HCEC 1CT (cell line): ENCODE measurements around the gene TMOD2.
A peak's percentile ranks its signal among the peaks of the same experiment; 100 is the strongest.
"Not testable (repeated sequence)": the region's sequence is repeated elsewhere in the genome, so short reads cannot be mapped to it uniquely, and the experiment has no call there.

Experiments
- DNase-seq: peaks from one replicate; pipeline ENCODE4 v3.0.0-alpha.2; 2017

Gene TMOD2

GRCh38 chr15:51775967-51776816, 24.8 kb downstream of the TMOD2 start:
- DNase-seq: peak; percentile 34

DNA sequence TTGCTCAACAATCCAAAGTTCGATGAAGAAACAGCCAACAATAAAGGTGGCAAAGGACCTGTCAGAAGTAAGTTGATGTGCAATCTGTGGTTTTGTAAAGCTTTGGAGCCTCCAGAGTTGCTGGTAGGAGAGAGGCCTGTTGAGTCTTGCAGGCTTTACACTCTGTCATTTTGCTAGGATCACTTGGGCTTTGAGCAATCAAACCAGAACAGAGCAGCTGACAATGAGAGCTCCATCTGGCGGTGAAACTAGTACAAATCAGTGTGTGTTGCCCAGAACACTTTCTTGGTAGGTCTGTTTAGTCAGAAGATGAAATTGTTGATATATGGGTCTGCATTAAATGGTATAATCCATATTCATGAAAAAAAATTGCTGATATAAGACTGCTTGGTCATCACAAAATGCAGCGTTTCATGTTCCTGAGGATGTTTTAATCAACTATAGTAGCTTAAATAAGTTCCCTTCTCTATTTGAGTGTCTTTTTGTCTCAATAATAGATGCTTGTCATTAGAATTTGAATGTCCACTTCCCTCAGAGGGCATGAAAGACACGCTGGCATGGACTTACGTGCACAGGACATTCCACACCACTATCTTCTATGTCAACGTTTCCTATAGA, 25.7 kb downstream of the TMOD2 start:
- DNase-seq: peak; percentile 73

DNA sequence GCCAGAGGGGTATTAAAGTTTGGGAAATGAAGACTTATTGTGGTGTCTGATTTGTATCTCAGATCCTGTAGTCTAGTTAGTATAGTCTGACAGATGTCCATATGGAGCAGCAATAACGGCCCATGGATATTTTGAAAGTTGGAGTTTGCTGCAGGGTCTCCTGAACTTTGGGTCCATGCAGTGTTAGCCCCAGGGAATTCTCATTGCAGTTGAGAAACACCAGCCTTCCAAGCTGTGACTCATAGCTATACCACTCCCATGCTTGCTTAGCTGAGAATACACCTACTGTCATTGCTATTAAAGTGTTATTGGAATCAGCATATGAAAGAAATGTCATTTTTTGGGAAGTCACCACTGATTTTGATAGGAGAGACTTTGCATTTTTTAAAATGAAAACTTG, 29.2 kb downstream of the TMOD2 start:
- DNase-seq: no peak

GRCh38 chr15:51781506-51781905, 30.1 kb downstream of the TMOD2 start:
- DNase-seq: no peak

DNA sequence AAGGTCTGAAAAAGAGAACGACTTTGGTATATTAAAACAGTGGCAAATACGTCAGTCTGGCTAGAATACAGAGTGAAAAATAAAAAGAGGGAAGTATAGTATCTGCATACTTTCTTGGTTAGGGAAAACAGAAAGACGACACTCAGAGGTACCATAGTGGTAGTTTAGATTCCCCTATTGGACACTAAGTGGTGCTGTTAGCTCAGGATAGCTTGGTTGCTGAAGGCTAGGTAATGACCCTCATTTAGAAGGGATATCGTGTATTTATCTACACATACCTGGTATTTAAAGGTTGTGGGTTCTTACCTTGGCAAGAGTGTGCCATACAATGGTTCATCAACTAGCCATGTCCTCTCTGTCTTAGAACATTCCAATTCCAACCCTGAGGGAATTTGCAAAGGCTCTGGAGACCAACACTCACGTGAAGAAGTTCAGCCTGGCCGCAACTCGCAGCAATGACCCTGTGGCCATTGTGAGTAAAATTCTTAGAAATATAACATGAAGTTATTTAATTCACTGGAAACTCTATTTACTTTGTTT, 31.0 kb downstream of the TMOD2 start:
- DNase-seq: no peak

DNA sequence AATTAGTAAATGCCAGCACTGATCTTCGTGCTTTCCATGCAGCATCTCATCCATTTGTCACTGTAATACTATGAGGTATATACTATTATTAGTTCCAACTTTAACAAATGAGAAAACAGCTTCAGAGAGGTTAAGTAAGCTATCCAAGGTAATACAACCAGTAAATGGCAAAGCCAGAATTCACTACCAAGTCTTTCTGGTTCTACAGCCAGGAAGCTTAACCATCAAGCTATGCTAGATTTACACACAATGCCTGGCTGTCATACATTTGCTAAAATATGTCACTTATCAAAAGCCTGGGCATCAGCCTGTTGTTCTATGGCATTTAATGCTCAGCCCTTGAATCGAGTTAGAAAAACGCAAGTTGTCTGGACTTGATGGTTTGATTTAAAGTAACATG, 32.6 kb downstream of the TMOD2 start:
- DNase-seq: no peak

DNA sequence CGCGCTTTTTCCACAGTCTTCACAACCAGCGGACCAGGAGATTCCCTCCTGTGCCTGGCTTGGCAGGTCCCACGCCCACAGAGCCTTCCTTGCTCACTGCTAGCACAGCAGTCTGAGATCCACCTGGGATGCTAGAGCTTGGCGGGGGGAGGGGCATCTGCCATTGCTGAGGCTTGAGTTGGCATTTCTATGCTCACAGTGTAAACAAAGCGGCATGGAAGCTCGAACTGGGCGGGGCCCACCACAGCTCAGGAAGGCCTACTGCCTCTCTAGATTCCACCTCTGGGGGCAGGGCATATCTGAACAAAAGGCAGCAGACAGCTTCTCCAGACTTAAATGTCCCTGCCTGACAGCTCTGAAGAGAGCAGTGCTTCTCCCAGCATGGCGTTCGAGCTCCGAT, 35.7 kb downstream of the TMOD2 start:
- not testable (repeated sequence) for DNase-seq

DNA sequence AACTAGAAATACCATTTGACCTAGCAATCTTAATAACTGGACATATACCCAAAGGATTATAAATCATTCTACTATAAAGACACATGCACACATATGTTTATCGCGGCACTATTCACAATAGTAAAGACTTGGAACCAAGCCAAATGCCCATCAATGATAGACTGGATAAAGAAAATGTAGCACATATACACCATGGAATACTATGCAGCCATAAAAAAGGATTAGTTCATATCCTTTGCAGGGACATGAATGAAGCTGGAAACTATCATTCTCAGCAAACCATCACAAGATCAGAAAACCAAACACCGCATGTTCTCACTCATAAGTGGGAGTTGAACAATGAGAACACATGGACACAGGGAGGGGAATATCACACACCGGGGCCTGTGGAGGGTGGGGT, 41.1 kb downstream of the TMOD2 start:
- not testable (repeated sequence) for DNase-seq

DNA sequence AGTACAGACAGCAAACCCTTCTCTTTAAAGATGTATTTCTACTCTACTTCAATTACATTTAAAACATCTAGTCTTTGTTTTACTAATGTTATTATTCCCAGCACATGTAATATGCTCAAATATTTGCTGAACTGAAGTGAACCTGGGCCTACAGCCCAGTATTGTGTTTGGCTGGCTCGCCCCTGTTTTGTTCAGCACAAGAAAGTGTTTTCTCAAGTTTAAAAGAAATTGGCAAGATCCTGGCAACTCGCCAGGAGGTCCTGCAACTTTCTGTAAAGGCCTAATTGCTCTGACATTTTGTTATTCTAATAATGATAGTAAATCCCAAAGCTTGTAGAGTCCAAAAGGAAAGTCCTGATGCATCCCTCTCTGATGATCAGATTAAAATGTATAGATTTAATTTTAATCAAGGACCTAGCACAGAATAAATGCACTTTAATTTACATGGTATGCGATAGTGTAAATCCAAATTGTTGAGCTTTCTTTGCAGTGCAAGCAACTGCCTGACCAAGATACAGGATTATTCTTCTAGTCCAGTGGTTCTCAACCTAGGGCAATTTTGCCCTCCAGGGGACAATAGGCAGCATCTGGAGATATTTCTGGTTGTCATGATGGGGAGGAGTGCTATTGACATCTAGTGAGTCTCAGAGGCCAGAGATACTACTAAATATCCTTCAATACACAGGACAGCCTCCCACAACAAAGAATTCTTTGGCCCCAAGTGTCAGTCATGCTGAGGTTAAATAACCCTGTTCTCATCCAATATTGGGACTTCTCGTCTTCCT, 42.3 kb downstream of the TMOD2 start:
- no peak for DNase-seq

DNA sequence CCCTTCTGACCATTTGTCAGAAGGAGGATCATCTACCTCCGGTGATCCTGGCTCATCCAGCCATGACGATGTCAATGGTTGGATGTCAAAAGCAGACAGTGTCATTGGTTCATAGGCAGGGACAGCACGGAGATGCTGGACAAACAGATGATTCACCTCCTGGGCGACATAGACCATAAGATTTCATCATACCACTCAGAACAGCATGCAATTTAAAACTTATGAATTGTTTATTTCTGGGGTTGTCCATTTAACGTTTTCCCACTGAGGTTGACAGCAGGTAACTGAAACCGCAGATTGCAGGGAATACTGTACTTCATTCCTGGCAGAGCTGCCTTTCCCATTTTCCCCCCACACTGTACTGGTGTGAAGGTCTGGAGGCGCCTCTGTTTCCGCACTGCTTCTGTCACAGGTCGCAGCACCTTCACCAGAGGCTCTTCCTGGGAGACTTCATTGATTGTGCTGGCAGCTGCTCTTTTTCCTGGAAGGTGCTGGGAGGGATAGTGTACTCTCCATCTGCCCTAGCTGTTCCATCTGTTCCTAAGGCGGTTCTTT, 45.5 kb downstream of the TMOD2 start:
- peak; percentile 24 for DNase-seq

- no peak for DNase-seq
These were observed 46.9 kb downstream of the TMOD2 start for GRCh38 chr15:51798281-51798680.

- DNase-seq: no peak
These were observed 48.2 kb downstream of the TMOD2 start for GRCh38 chr15:51799282-51800252.

DNA sequence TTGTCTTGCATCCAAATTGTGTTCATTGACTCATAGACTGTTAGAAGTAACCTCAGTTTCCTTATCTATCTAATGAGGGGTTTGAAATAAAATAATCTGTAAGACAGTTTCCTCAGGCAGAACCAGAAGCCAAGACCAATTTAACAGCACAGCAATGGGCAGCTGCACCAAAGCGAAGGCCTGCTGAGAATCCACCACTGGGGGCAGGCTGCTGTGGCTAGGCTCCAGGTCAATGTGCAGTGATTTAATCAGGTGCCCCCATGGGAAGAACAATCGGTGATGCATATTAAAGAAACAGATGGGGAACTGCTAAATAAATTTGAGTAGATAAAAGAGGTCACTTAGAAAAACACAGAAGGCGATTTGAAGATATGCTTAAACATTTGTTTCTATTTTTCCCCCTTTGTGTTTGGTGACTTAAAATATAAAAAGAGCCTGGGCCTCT, 50.0 kb downstream of the TMOD2 start:
- DNase-seq: peak; percentile 32

DNA sequence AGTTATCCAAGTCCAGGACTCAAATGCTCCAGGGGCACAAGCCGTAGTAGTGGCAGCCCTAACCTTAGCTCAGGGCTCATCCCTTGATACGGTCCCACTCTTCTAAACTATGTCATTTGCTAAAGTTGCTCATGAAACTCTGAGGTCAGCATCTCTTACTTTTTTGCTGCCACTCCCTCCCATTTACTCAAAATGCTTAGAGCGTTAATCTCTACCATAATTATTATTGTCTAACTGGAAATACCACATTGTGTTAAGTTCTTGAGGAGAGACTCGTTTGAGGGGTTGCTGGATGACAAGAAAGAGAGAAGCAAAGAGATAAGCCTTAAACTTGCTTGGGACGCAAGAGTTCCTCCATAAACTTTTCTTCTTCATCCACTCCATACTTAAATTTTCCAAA, 51.2 kb downstream of the TMOD2 start:
- DNase-seq: no peak

- DNase-seq: peak; percentile 9
These were observed 52.6 kb downstream of the TMOD2 start for GRCh38 chr15:51803965-51804364.

- no peak for DNase-seq
These were observed 54.7 kb downstream of the TMOD2 start for GRCh38 chr15:51806123-51806522.

- no peak for DNase-seq
These were observed 58.1 kb downstream of the TMOD2 start for GRCh38 chr15:51809457-51809856.

DNA sequence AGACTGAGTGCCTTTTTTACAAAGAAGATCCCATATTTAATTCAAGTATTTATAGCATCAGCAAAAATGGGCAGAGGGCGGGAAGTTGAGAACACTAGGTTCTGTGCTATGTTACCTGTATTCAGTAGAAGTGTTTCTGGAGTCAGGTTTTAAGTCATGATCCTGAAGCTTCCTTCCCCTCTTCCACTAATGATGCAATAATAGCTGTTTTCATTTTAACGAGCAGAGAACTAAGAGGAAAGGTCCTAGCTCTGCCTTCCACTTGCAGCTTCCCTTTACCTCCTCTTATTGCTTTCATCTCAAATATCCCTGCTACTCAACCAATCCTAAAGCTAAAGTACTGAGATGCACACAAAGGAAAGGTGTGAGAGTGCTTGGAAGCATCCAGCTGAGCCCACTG, 61.2 kb downstream of the TMOD2 start:
- no peak for DNase-seq

DNA sequence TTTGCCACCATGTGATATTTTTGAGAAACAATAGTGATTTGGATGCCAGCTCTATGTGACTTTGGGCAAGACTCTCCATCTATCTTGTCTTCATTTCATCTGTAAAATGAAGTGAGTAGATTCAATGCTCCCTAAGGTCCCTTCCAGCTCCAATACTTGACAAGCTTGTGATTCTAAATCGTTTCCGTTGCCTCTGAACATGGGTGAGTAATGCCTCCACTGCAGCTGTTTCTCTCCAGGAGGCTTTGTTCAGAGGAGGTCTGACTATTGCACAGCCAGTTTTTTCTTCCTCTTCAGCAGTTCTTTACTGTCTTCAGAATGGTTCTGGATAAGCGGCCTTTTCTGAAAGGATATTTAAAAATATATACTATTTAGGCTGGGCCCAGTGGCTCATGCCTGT, 63.2 kb downstream of the TMOD2 start:
- no peak for DNase-seq

DNA sequence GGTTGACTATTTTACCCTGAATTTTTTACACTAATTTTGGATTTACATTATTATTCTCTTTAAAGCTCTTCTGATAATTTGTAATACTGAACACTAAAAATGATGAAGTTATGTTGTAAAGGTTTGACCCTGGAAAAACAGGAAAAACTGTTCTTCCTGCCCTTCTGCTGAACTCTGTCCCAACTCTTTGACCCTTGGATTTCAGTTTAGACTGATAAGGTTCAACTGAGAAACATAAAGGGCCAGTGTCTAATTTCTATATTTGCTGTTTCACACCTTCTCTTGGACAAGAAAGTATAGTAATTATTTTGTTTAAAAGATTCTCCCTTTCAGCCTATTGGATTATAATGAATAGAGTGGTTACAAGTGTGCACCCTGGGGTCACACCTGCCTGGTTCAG, 65.2 kb downstream of the TMOD2 start:
- no peak for DNase-seq

GRCh38 chr15:51818150-51818549, 66.8 kb downstream of the TMOD2 start:
- no peak for DNase-seq

GRCh38 chr15:51825698-51826097, 74.3 kb downstream of the TMOD2 start:
- no peak for DNase-seq
